SK-N-SH (cell line): ENCODE data around the gene JADE2. TPM values are rescaled to one million over a fixed set of nuclear protein-coding genes. Genes with fewer than 3 reads are reported as not detected.

Experiments
- CTCF ChIA-PET: fragments of 300-600, 350-600 bp; formaldehyde crosslinking; extraction: SDS; loops from one replicate; lab custom pipeline; 2021; lab: Yijun Ruan, JAX
- POLR2A ChIA-PET: fragments of 350-600 bp; sonication (Branson Sonifier 250); formaldehyde crosslinking; extraction: SDS; loops from one replicate; lab custom pipeline; 2020; ENCODE audit warnings: antibody characterized with exemption, inconsistent platforms; lab: Yijun Ruan, JAX
- DNase-seq: peaks from one replicate; pipeline ENCODE4 v3.0.0; 2012
- H2AFZ ChIP-seq: fragments of 200-600 bp; sonication (generic); 2 replicates; pipeline ENCODE4 v1.8.1; 2016; ENCODE audit warnings: antibody characterized with exemption, mild to moderate bottlenecking, low read depth
- H3F3A ChIP-seq: fragments of 200-600 bp; sonication (generic); replicated peaks from 2 replicates; pipeline ENCODE3; 2016; ENCODE audit warnings: antibody characterized with exemption, mild to moderate bottlenecking; ENCODE audit not compliant: insufficient read depth
- H3K27ac ChIP-seq, 2 experiments: fragments of 200-500 bp in 1 of 2; fragments of 200-600 bp in 1 of 2; sonication (Bioruptor generic) in 1 of 2; sonication (generic), shearing (Covaris generic) in 1 of 2; 2 replicates each; pipeline versions ENCODE4 v1.5.1 to v1.6.1; 2014 to 2016; ENCODE audit warnings: low read depth in 2 of 2, inconsistent platforms in 1 of 2, low read length in 1 of 2, mild to moderate bottlenecking in 1 of 2, mixed read lengths in 1 of 2
- H3K27me3 ChIP-seq: fragments of 200-600 bp; sonication (generic), shearing (Covaris generic); 2 replicates; pipeline ENCODE4 v1.6.1; 2016; ENCODE audit warnings: mixed run types; ENCODE audit not compliant: insufficient read depth
- H3K36me3 ChIP-seq, 2 experiments: fragments of 200-500 bp in 1 of 2; fragments of 200-600 bp in 1 of 2; sonication (Bioruptor generic) in 1 of 2; sonication (generic) in 1 of 2; replicated peaks in 1 of 2; 2 replicates each; pipeline versions ENCODE3 to v1.5.1; 2014 to 2016; ENCODE audit warnings: low read length in 1 of 2, mild to moderate bottlenecking in 1 of 2; ENCODE audit not compliant: insufficient read depth in 2 of 2, control insufficient read depth in 1 of 2
- H3K4me1 ChIP-seq, 2 experiments: fragments of 200-500 bp in 1 of 2; fragments of 200-600 bp in 1 of 2; sonication (Bioruptor generic) in 1 of 2; sonication (generic), shearing (Covaris generic) in 1 of 2; 2 replicates each; pipeline versions ENCODE4 v1.5.1 to v1.6.1; 2014 to 2016; ENCODE audit warnings: low read depth in 1 of 2, low read length in 1 of 2, mixed run types in 1 of 2; ENCODE audit not compliant: insufficient read depth in 2 of 2, control insufficient read depth in 1 of 2
- H3K4me2 ChIP-seq: fragments of 200-600 bp; sonication (generic), shearing (Covaris generic); 2 replicates; pipeline ENCODE4 v1.6.1; 2017; ENCODE audit warnings: mixed run types
- H3K4me3 ChIP-seq, 2 experiments: fragments of 200-500 bp in 1 of 2; fragments of 200-600 bp in 1 of 2; sonication (Bioruptor generic) in 1 of 2; sonication (generic), shearing (Covaris generic) in 1 of 2; 2 replicates each; pipeline versions ENCODE4 v1.5.1 to v1.8.1; 2014 to 2016; ENCODE audit warnings: low read depth in 2 of 2, inconsistent platforms in 1 of 2, low read length in 1 of 2, mild to moderate bottlenecking in 1 of 2, mixed read lengths in 1 of 2, moderate library complexity in 1 of 2
- H3K79me2 ChIP-seq: fragments of 200-600 bp; sonication (generic); 2 replicates; pipeline ENCODE4 v1.8.1; 2017; ENCODE audit warnings: mild to moderate bottlenecking; ENCODE audit not compliant: insufficient read depth
- H3K9ac ChIP-seq: fragments of 200-600 bp; sonication (generic); 2 replicates; pipeline ENCODE4 v1.6.1; 2017; ENCODE audit warnings: mixed run types
- H3K9me2 ChIP-seq: fragments of 200-600 bp; sonication (generic); 2 replicates; pipeline ENCODE4 v1.6.1; 2017; ENCODE audit warnings: mixed run types
- H3K9me3 ChIP-seq: fragments of 200-600 bp; sonication (generic); 2 replicates; pipeline ENCODE4 v1.6.1; 2017; ENCODE audit warnings: mixed run types, mild to moderate bottlenecking, moderate library complexity
- H4K20me1 ChIP-seq: fragments of 200-600 bp; sonication (generic); 2 replicates; pipeline ENCODE4 v1.6.1; 2017; ENCODE audit warnings: mild to moderate bottlenecking, mixed run types; ENCODE audit not compliant: insufficient read depth
- CTCF ChIP-seq: fragments of 200-600 bp; sonication (generic); IDR thresholded peaks from 2 replicates; pipeline ENCODE4 v1.6.1; 2017; ENCODE audit warnings: antibody characterized with exemption, mild to moderate bottlenecking, moderate library complexity
- EP300 ChIP-seq, 2 experiments: IDR thresholded peaks; 2 replicates each; pipeline versions ENCODE4 v1.4.0 to v1.6.1; 2012; ENCODE audit warnings: borderline replicate concordance in 1 of 2, low read depth in 1 of 2, low read length in 1 of 2
- FOSL2 ChIP-seq: IDR thresholded peaks from 2 replicates; pipeline ENCODE4 v1.4.0; 2012; ENCODE audit warnings: low read depth, mild to moderate bottlenecking, moderate library complexity, borderline replicate concordance
- FOXJ3 ChIP-seq: sonication (generic); formaldehyde crosslinking; IDR thresholded peaks from 2 replicates; pipeline ENCODE4 v1.5.1; 2020; ENCODE audit warnings: mild to moderate bottlenecking, missing genetic modification reagents
- JUND ChIP-seq: IDR thresholded peaks from 2 replicates; pipeline ENCODE4 v1.4.0; 2012
- MAX ChIP-seq: IDR thresholded peaks from 2 replicates; pipeline ENCODE4 v1.4.0; 2012; ENCODE audit warnings: low read depth
- MEF2A ChIP-seq: IDR thresholded peaks from 2 replicates; pipeline ENCODE4 v1.4.0; 2012; ENCODE audit warnings: low read depth, borderline replicate concordance
- NFIC ChIP-seq: IDR thresholded peaks from 2 replicates; pipeline ENCODE4 v1.4.0; 2012; ENCODE audit warnings: borderline replicate concordance
- PBX3 ChIP-seq: IDR thresholded peaks from 2 replicates; pipeline ENCODE4; 2012
- POLR2AphosphoS5 ChIP-seq: IDR thresholded peaks from 2 replicates; pipeline ENCODE4 v1.6.1; 2012; ENCODE audit warnings: low read depth, low read length
- RCOR1 ChIP-seq: fragments of 150-350 bp; IDR thresholded peaks from 2 replicates; pipeline ENCODE4 v1.6.1; 2017; ENCODE audit warnings: antibody characterized with exemption, low read length
- REST ChIP-seq: IDR thresholded peaks from 2 replicates; pipeline ENCODE4 v1.6.1; 2012; ENCODE audit warnings: mild to moderate bottlenecking, low read depth, low read length, moderate library complexity
- RXRA ChIP-seq: IDR thresholded peaks from 2 replicates; pipeline ENCODE4 v1.4.0; 2012; ENCODE audit warnings: low read depth, mild to moderate bottlenecking, borderline replicate concordance
- TCF12 ChIP-seq: IDR thresholded peaks from 2 replicates; pipeline ENCODE4 v1.4.0; 2012
- TEAD4 ChIP-seq: IDR thresholded peaks from 2 replicates; pipeline ENCODE4 v1.4.0; 2012; ENCODE audit warnings: mild to moderate bottlenecking, borderline replicate concordance; ENCODE audit not compliant: insufficient read depth
- ZBTB33 ChIP-seq: IDR thresholded peaks from 2 replicates; pipeline ENCODE4 v1.4.0; 2012; ENCODE audit warnings: low read depth, borderline replicate concordance
- WGBS: methylation state at CpG from one replicate; pipeline ENCODE4 v1.1.6; 2017; ENCODE audit warnings: low lambda C conversion rate; 5-methylcytosine and 5-hydroxymethylcytosine counted together
- polyA plus RNA-seq, 3 experiments: library from polyadenylated mRNA; depleted of rRNA; stranded (reverse); fragments of >200 nt; gene quantifications; 2 replicates each; pipeline ENCODE4 v1.2.3, GENCODE V29; 2012

JADE2 gene
- polyA plus RNA-seq, 1 of the 3 experiments (the other 2 are of a cell fraction) = 25.7 TPM

- ChIA-PET CTCF (interaction anchor here (0.7 kb wide), 1 partner anchor 26 kb away, joined by 3 read pairs; no protein-coding TSS in a partner anchor), POLR2A (no interaction called here)
- H3K4me2 ChIP-seq = peak overlapping the region; percentile 62
- no peak for DNase-seq
- WGBS = 69% methylated on average over 7 of the region's 8 CpGs
- H3K4me1 ChIP-seq = peaks cover 60 to 72% of the 10 kb centered on the region in 2 experiments
- peak overlapping the region; percentile 47 to 89 for H3K27ac ChIP-seq
- H3K9me2 ChIP-seq = no peaks in the 10 kb centered on the region
- H3K36me3 ChIP-seq = peaks cover 0 to 9% of the 10 kb centered on the region in 2 experiments
- peaks cover 39% of the 10 kb centered on the region for H3K79me2 ChIP-seq
- H3K4me3 ChIP-seq = no peak overlapping the region
- TF ChIP-seq PBX3 (no peak), TCF12 (no peak), FOXJ3 (CRISPR knock-in tag) (no peak), CTCF (no peak), RCOR1 (no peak)
- peak overlapping the region; percentile 4; the same call in 1 of the 2 replicates for H3K9ac ChIP-seq
- H3K9me3 ChIP-seq = no peaks in the 10 kb centered on the region
- H3F3A ChIP-seq = peaks cover 49% of the 10 kb centered on the region
- no peak overlapping the region for H2AFZ ChIP-seq
- peaks cover 20% of the 10 kb centered on the region for H4K20me1 ChIP-seq
- no peaks in the 10 kb centered on the region for H3K27me3 ChIP-seq
These were observed 26.4 kb downstream of the JADE2 start for GRCh38 chr5:134551901-134552300.

GRCh38 chr5:134552301-134552700, 26.8 kb downstream of the JADE2 start:
- Histone ChIP-seq H2AFZ (no peak overlapping the region), H3K9me3 (no peaks in the 10 kb centered on the region), H4K20me1 (peaks cover 16% of the 10 kb centered on the region), H3K36me3 (peaks cover 0 to 9% of the 10 kb centered on the region in 2 experiments), H3K4me2 (peak overlapping the region; percentile 62), H3K79me2 (peaks cover 39% of the 10 kb centered on the region), H3K27ac (peak overlapping the region; percentile 47 to 89), H3K9ac (peak overlapping the region; percentile 37; the same call in 1 of the 2 replicates), H3F3A (peaks cover 45% of the 10 kb centered on the region)
- no peak for DNase-seq
- 32% methylated on average over 3 of the region's 3 CpGs for WGBS
- CTCF ChIA-PET = no interaction called here
- TF ChIP-seq TEAD4 (peak; percentile 76), EP300 (IDR thresholded peaks at IDR 0.05; ENCODE audit: borderline replicate concordance in 1 of 2, low read depth in 1 of 2, low read length in 1 of 2) (peak in 1 of 2 experiments; percentile 79; a peak in 1 of 4 replicates), POLR2AphosphoS5 (peak; percentile 43; the same call in 1 of the 2 replicates), FOSL2 (peak; percentile 95), NFIC (peak; percentile 98), RXRA (peak; percentile 77; the same call in 1 of the 2 replicates), FOXJ3 (CRISPR knock-in tag) (no peak), MEF2A (no peak; the same call in 1 of the 2 replicates), REST (no peak), MAX (peak; percentile 64; the same call in 1 of the 2 replicates), TCF12 (peak; percentile 86), JUND (peak; percentile 95), ZBTB33 (peak; percentile 42; the same call in 1 of the 2 replicates), PBX3 (peak; percentile 65)
- TF ChIP-seq, all 33 proteins: peak for 11
- Histone ChIP-seq H3K9me2 (no peaks in the 10 kb centered on the region), H3K4me1 (peaks cover 60 to 68% of the 10 kb centered on the region in 2 experiments), H3K27me3 (no peaks in the 10 kb centered on the region), H3K4me3 (no peak overlapping the region)
- POLR2A ChIA-PET = no interaction called here
